HG02981 (cell line): ENCODE data around the gene OIT3.
"Not testable (repeated sequence)": the region's sequence is repeated elsewhere in the genome, so short reads cannot be mapped to it uniquely, and the experiment has no call there.

Experiments used
- ATAC-seq: cut with Tn5 transposase; IDR thresholded peaks from one replicate; pipeline ENCODE4 v1.9.1; 2021; ENCODE audit warnings: mild to moderate bottlenecking, moderate library complexity; ENCODE audit not compliant: unreplicated experiment

OIT3 gene

GRCh38 chr10:72899545-72899944 is 6.0 kb downstream of the OIT3 start:
- ATAC-seq = no peak

GRCh38 chr10:72903941-72904446 is 10.5 kb downstream of the OIT3 start:
- not testable (repeated sequence) for ATAC-seq

DNA sequence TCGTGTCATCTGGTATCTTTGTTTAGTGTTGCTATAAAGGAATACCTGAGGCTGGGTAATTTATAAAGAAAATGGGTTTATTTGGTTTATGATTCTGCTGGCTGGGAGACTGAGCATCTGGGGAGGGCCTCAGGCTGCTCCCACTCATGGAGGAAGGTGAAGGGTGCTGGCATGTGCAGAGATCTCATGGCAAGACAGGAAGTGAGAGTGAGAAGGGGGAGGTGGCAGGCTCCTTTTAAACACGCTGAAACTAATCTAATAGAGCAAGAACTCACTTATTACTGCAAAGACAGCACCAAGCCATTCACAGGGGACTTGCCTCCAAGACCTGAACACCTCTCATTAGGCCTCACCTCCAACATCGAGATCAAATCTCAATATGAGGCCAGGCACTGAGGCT is 11.3 kb downstream of the OIT3 start:
- no peak for ATAC-seq

GRCh38 chr10:72906446-72906845 is 12.9 kb downstream of the OIT3 start:
- no peak for ATAC-seq

GRCh38 chr10:72910705-72911104 is 17.2 kb downstream of the OIT3 start:
- ATAC-seq = no peak

DNA sequence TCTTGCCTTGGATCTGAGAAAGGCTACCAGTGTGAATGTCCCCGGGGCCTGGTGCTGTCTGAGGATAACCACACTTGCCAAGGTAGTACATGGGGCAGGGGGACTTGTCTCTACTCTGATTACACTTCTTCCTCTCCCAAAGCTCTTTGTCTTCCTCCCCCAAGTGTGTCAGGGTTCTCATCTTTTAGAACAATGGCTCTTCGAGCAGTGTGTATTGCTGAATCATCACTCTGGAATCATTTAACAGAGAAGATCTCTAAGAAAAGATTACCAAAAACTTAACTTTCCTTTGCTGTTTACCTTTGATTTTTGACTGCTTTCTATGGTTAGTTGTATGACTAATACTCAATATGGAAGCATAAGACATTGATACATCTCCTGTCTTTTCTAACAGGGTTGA is 18.2 kb downstream of the OIT3 start:
- no peak for ATAC-seq

DNA sequence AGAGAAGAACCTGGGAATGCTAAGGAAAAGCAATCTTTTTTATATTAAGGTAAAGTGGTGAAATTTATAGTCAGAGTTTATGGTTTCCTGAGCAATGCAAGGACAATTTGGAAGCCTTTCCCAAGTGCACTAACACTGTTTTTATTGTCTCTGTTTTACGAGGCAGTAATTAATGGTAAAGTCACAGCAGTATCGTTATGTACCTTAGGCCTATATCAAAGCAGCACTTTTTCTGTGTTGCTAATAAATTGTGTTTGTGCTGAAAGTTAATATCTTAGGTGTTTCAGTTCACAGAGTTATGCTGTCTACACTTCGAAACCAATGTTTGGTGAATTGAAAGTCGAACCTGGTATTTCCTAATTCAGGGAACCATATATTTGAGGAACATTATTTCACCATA is 19.2 kb downstream of the OIT3 start:
- no peak for ATAC-seq

- no peak for ATAC-seq
Measured at GRCh38 chr10:72913287-72913686, 19.7 kb downstream of the OIT3 start.

GRCh38 chr10:72917201-72917600 is 23.7 kb downstream of the OIT3 start:
- not testable (repeated sequence) for ATAC-seq

DNA sequence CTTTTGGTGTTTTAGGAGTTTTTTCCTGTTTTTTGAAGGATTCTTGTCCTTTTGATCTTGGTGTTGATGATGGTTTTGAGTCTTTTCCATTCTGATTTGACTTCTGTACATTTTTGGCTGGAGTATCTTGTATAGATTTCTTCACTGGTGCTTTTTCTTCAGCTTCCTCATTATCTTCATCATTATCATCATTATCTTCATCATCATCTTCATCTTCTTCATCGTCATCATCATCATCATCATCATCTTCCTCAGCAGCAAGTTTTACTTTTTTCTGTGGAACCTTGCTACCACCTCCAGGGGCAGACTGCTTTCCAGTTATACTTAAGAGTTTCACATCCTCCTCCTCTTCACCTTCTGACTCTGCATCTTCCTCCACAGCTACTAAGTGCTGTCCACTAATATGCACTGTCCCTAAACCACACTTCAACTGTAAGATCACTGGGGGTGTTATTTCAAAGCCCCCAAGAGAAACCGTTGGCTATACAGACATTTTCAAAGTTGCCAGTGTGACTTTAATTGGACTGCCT is 24.3 kb downstream of the OIT3 start:
- ATAC-seq = not testable (repeated sequence)

DNA sequence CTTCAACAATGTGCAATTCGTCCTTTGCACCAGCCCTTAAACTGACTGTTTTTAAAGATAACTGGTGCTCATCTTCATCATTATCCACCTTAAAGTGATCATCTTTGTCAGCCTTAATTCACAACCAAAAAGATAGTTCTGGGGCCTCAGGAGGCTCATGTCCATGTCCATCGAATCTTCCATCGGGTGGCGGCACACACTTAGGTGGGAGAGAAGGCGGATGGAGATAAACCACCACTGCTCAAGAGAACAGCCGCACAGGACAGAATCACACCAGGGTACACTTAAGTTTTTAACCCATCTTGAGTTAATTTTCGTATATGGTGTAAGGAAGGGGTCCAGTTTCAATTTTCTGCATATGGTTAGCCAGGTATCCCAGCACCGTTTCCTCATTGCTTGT is 24.8 kb downstream of the OIT3 start:
- no peak for ATAC-seq

DNA sequence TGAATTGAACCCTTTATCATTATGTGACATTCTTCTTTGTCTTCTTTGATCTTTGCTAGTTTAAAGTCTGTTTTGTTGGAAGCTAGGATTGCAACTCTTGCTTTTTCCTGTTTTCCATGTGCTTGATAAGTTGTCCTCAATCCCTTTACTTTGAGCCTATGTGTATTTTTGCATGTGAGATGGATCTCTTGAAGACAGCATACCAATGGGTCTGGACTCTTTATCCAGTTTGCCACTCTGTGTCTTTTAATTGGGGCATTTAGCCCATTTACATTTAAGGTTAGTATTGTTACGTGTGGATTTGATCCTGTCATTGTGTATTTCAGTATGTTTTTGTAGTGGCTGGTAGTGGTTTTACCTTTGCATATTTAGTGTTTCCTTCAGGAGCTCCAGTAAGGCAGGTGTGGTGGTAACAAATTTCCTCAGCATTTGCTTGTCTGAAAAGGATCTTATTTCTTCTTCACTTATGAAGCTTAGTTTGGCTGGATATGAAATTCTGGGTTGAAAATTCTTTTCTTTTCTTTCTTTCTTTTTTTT is 27.7 kb downstream of the OIT3 start:
- ATAC-seq = not testable (repeated sequence)

GRCh38 chr10:72924351-72924750 is 30.8 kb downstream of the OIT3 start:
- no peak for ATAC-seq

DNA sequence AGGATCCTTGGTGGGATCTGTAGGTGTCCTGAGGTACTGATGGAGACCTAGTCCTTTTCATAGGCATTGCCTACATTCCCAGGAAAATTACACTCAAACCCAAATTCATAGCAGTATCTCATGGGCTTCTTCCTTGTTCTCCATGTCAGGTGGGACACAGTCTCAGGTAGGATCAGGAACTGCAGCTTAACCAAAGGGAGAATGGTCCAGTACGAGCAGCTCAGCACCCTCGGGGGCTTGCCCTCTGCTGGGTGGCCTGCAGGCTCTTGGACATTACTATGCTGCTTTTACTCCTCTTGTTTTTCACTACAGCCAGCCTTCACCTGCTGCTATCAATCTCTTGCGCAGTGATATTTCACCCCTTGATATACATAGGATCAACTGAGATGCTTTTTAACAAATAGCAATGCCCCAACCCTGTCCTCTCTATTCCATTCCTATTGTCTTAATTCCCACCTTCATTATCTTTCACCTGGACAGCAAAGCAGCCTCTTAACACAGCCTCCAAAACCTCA is 32.5 kb downstream of the OIT3 start:
- no peak for ATAC-seq

DNA sequence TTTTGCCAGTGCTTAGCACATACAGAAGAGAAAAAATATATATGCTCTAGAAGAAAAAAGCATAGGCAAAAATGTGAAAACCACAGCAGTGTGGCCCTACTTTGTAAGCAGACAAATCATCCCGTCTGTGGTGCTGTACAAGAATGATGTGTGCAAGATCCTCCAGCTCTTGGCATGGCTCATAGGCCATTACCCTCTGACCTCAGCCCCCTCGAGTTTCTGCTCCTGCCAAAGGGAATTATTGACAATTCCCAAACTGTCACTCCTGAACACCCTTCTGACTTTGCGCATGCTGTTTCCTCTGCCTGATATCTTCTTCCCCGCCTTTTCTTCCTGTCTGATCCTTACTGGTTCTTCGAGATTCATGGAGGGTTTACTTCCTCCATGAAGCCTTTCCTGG is 33.9 kb downstream of the OIT3 start:
- ATAC-seq = no peak

DNA sequence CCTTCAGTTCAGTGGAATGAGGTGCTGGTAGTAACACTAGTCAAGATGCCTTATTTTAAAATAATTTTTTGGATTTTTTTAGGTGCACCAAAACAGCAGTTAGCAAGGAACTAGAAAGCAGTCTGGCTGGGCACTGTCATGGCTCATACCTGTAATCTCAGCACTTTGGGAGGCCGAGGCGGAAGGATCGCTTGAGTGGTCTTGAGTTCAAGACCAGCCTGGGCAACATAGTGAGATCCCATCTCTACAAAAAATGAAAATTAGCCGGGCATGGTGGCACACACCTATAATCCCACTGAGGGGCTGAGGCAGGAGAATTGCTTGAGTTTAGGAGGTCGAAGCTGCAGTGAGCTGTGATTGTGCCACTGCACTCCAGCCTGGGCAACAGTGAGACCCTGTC is 35.3 kb downstream of the OIT3 start:
- no peak for ATAC-seq

DNA sequence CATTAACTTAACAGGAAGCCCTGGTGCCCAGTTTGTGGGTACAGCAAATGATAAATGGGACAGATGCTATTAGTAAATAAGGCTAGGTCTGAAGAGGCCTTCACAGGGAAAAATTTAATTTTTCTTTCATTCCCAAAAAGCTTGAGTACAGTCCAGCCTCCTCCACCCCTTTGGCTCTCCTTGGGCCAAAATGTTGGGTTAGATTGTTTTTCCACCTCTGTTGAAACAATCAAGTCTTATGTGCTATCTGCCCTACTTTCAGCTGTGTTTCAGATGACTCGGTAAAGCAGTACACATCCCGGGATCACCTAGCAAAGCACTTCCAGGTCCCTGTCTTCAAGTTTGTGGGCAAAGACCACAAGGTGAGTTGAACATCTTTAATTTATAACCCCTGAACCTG is 36.7 kb downstream of the OIT3 start:
- ATAC-seq = no peak

DNA sequence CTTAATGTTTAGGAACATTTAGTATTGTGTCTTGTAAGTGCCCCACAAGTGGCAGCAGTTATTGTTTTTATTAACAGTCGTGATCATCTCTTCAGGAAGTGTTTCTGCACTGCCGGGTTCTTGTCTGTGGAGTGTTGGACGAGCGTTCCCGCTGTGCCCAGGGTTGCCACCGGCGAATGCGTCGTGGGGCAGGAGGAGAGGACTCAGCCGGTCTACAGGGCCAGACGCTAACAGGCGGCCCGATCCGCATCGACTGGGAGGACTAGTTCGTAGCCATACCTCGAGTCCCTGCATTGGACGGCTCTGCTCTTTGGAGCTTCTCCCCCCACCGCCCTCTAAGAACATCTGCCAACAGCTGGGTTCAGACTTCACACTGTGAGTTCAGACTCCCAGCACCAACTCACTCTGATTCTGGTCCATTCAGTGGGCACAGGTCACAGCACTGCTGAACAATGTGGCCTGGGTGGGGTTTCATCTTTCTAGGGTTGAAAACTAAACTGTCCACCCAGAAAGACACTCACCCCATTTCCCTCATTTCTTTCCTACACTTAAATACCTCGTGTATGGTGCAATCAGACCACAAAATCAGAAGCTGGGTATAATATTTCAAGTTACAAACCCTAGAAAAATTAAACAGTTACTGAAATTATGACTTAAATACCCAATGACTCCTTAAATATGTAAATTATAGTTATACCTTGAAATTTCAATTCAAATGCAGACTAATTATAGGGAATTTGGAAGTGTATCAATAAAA is 38.9 kb downstream of the OIT3 start:
- no peak for ATAC-seq

- ATAC-seq = no peak
Measured at GRCh38 chr10:72935361-72935760, 41.8 kb downstream of the OIT3 start.

GRCh38 chr10:72943498-72944234 is 50.1 kb downstream of the OIT3 start:
- no peak for ATAC-seq

GRCh38 chr10:72946963-72947362 is 53.4 kb downstream of the OIT3 start:
- no peak for ATAC-seq
